GM20000 (cell line): ENCODE results near the gene TMED7.

Experiments used
- DNase-seq: peaks from one replicate; pipeline ENCODE4 v3.0.0; 2012; ENCODE audit warnings: low spot score
- CTCF ChIP-seq: IDR thresholded peaks from 2 replicates; pipeline ENCODE4 v1.5.1; 2012; ENCODE audit warnings: mild to moderate bottlenecking, control low read depth; ENCODE audit errors: extremely low read depth, missing control alignments

TMED7 gene

DNA sequence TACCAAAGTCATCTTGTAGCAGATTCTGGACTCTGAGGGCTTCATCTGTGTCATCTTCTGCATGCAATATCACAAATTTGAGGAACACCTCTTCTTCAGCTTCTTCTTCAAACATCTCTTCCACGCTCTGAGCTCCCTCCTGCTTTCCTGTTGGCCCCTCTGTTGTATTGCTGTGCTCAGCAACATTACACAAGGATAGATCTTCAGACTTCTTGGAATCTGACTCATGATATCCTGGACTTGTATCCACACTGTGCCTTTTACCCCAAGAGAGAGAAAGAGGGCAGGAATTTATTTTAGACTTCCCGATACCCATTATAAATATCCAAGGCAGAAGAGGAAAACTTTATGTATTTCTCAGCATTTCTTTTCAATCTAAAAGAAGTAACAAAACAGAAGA is 44.9 kb downstream of the TMED7 start:
- TF ChIP-seq CTCF: no peak

GRCh38 chr5:115579747-115580173 is 46.1 kb downstream of the TMED7 start:
- peak; percentile 35 for DNase-seq
- no peak for TF ChIP-seq CTCF

More for the DNA sequence above, 44.9 kb downstream of the TMED7 start:
- no peak for DNase-seq

GRCh38 chr5:115579216-115579615 is 46.6 kb downstream of the TMED7 start:
- no peak for TF ChIP-seq CTCF
- no peak for DNase-seq

- no peak for DNase-seq
- TF ChIP-seq CTCF: no peak
These were observed 47.2 kb downstream of the TMED7 start for GRCh38 chr5:115578657-115579056.

GRCh38 chr5:115577741-115578140 is 48.1 kb downstream of the TMED7 start:
- TF ChIP-seq CTCF: no peak
- DNase-seq: no peak

DNA sequence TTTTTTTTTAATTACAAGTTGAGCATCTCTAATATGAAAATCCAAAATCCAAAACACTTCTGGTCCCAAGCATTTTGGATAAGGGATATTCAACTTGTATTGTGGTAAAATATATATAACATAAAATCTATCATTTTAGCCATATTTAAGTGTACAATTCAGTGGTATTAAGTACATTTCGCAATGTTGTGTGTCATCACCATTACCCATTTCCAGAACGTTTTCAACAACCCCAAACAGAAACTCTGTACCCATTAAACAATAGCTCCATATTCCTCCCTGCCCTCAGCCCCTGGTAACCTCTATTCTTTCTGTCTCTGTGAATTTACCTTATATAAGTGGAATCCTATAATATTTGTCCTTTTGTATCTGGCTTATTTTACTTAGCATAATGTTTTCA is 48.5 kb downstream of the TMED7 start:
- no peak for TF ChIP-seq CTCF
- no peak for DNase-seq

DNA sequence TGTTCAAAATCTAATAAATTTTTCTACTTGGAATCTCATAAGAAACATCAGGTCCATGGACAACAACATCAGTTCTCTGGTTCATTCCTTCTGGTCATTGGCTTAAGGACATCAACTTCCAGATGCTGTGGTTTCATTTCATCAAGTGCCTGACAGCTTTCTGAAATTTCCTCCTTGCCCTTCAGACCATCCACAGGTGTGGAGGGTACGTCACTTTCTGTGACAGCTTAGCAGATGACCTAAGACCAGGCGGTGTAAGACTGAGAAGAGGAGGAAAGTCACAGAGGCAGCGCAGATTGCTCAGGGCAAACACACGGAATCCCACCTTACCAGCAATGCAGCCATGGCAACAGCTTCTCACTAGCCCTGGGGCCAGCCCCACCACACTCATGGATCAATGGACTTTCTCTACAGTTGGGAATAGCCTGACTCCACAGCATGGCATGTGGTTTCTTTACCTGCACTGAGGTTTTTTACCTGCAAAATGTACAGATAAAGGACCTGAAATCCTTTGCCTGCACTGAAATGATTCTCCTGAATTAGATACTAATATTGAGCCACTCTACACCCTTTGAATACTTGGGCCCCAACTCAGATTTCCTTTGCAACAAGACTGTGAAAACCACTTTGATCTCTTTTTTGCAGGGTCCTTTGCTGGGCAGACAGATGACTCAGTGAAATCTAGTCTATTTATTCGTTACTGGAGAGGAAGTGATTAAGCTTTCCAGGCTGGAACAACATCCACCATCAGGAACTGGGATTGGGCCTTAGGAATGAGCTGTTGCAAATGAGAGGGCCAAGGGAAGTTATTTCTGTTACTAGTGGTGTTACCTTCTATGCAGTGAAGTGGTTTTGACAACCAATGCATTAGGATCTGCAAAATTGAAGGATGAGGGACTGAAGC is 50.4 kb downstream of the TMED7 start:
- no peak for TF ChIP-seq CTCF
- peak; percentile 18 for DNase-seq
